ENCODE data around the gene THY1.
A peak's percentile ranks its signal among the peaks of the same experiment; 100 is the strongest.

THY1 gene

DNA sequence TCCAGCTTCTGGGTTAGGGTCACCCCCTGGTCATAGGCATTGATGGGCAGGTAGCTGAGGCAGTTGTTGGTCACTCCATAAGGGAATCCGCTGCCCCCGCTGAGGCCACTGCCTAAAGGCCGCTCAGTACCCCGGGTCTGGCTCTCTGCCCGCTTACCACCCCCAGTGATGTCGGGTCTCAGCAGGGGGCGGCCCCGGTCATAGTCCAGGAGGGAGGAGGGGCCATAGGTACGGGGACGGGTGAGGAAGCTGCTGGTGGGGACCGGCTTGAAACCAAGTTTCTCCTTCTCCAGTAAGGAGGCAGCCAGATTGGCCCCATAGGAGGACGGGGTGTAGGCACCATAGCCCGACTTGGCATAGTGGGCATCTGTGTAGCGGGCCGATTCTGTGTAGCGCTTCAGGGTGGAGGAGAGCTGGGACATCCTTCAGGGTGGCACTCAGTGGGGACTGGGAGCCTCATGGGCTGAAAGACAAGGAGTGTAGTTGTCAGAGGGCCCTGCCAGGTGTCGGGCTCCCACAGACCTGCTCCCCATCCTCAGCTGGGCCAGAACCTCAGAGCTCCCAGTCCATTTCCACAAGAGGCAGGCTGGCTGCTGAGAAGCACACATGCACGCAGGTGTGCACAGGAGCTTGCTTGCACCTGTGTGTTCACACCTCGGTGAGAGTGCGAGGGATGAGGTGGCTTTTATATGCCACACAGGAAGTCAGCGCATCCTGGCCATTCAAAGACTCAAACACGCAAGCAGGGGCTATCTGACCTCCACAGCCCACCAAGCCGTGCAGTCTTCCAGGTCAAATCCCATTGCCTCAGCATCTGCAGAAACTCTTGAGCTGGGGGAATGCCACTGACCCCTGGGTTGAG, 49.7 kb downstream of the THY1 start:
- no peak for TF ChIP-seq CTCF (IDR thresholded peaks at IDR 0.05; ENCODE audit: insufficient read depth, missing control alignments)
- no peak for DNase-seq (ENCODE audit: insufficient read length, low spot score)
- FAIRE-seq, result no peak

GRCh38 chr11:119372260-119373058, 50.5 kb downstream of the THY1 start:
- no peak for DNase-seq (ENCODE audit: insufficient read length, low spot score)
- no peak for TF ChIP-seq CTCF (IDR thresholded peaks at IDR 0.05; ENCODE audit: insufficient read depth, missing control alignments)
- no peak for FAIRE-seq

DNA sequence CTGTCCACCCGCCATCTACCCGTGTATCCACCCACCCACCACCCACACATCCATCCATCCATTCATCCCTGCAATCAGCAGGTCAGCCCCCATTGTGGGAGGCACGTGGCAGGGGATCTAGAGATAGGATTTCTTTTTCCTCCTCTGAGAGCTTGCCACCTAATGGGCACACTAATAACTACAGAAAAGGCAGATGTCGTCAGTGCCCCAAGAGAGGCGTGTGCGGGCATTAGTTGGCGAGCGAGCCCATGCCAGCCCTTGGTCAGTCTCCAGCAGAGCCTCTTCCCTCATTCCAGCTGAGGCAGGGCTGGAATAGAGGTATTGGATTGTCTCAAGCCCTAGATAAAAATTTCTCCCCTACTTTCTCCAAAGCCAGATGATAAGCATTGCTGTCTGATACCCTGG, 51.2 kb downstream of the THY1 start:
- peak; percentile 50 for TF ChIP-seq CTCF (IDR thresholded peaks at IDR 0.05; ENCODE audit: insufficient read depth, missing control alignments)
- no peak for DNase-seq (ENCODE audit: insufficient read length, low spot score)
- FAIRE-seq, result no peak

DNA sequence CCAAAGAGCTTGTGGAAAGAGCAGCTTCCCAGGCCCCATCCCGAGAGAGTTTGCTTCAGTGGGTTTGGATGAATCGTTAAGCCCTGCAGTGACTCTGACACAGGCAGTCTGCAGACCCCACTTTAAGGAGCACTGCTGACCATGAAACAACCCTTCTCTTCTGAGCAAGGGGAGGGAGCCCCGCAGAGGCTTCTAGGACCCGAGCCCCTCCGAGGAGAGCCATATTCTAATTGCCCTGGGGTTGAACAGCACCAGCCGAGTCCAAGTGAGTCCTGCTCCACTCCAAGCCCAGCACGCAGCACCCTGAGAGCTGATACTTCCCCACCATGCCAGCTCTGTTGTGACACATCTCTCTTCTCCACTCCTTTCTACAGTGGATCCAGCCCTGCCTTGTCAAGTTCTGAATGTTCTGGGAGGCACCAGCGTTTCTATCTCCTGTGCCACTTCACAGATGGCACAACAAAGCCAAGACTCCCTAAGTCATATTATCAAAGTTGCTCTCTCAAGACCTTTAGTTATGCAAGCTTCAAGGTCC, 51.8 kb downstream of the THY1 start:
- no peak for FAIRE-seq
- no peak for DNase-seq (ENCODE audit: insufficient read length, low spot score)
- TF ChIP-seq CTCF (IDR thresholded peaks at IDR 0.05; ENCODE audit: insufficient read depth, missing control alignments), result no peak

DNA sequence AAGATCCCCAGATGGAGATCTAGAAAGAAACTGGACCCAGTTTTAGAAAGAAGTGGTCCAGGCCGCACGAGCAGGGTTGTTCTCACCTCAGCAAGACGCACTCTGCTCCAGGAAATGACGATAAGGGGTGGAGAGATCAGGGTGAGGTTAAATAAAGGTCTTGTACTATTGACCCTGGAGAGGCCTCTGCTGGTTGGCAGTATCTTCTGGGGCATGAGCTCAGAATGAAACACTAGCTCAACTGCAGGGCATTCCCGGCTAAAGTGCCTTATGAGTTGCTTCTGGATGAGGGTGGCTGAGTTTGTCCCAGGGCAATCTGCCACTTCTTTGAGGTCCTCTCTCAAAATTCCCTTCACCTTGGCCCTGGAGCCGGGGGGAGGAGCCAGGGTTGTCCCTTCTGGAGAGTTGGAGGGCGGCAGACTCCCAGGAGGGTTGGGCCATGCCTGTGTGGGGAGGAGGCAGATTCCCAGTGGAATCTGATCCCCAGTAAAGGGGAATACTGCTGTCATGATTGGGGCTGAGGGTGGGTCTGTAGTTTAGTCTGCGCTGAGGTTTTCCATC, 52.4 kb downstream of the THY1 start:
- no peak for DNase-seq (ENCODE audit: insufficient read length, low spot score)
- no peak for FAIRE-seq

More for the DNA sequence above, 52.4 kb downstream of the THY1 start:
- no peak for TF ChIP-seq CTCF (IDR thresholded peaks at IDR 0.05; ENCODE audit: insufficient read depth, missing control alignments)
